ENCODE measurements around the gene TSPAN31. TPM values are rescaled to one million over a fixed set of nuclear protein-coding genes. Genes with fewer than 3 reads are reported as not detected.

Gene TSPAN31
- total and polyA plus RNA-seq, 2 of the 8 experiments (the other 6 are each of a cell fraction or from before 2014, with no cell fraction given) = 15.8 to 31.4 TPM

DNA sequence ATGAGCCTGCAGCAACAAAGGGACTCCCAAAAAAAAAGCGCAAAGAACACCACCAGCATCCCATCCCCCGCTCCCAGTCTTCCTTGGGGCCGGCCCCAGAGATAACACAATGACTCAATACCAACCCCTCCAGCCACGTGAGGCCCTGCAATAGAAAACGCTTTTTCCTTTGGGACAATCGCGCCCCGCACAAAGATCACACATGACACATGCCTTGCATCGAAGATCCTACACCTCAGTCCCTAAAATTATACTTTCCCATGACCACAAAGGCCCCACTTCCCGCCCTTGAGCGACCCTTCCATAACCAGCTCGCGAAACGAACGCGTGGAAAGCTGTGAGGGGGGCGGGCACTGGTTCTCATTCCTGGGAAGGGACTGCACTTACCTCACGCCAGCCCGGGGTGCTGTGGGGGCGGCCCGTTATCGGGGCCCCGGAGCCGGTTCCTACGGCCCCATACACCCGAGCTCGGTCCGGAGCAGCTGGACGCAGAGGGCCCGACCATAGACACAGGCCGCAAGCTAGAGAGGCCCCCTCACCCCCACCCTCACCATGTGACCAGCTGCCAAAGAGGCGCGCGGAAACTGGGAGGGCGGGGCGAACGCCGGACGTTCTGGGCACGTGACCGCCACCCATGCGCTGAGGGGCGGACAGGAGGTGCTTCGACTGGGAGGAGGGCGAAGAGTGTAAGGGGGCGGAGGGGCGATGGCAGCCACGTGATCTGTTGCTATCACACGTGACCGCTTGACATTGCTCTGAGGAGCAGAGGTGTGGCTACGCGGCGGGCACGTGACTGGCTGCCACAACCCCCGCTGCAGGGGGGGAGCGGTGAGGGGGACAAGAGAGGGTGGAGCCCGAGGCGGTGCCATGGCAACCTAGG, 7.2 kb downstream of the TSPAN31 start, which contains the start of gene CDK4 (continued):
- TF ChIP-seq, protein P1, sequence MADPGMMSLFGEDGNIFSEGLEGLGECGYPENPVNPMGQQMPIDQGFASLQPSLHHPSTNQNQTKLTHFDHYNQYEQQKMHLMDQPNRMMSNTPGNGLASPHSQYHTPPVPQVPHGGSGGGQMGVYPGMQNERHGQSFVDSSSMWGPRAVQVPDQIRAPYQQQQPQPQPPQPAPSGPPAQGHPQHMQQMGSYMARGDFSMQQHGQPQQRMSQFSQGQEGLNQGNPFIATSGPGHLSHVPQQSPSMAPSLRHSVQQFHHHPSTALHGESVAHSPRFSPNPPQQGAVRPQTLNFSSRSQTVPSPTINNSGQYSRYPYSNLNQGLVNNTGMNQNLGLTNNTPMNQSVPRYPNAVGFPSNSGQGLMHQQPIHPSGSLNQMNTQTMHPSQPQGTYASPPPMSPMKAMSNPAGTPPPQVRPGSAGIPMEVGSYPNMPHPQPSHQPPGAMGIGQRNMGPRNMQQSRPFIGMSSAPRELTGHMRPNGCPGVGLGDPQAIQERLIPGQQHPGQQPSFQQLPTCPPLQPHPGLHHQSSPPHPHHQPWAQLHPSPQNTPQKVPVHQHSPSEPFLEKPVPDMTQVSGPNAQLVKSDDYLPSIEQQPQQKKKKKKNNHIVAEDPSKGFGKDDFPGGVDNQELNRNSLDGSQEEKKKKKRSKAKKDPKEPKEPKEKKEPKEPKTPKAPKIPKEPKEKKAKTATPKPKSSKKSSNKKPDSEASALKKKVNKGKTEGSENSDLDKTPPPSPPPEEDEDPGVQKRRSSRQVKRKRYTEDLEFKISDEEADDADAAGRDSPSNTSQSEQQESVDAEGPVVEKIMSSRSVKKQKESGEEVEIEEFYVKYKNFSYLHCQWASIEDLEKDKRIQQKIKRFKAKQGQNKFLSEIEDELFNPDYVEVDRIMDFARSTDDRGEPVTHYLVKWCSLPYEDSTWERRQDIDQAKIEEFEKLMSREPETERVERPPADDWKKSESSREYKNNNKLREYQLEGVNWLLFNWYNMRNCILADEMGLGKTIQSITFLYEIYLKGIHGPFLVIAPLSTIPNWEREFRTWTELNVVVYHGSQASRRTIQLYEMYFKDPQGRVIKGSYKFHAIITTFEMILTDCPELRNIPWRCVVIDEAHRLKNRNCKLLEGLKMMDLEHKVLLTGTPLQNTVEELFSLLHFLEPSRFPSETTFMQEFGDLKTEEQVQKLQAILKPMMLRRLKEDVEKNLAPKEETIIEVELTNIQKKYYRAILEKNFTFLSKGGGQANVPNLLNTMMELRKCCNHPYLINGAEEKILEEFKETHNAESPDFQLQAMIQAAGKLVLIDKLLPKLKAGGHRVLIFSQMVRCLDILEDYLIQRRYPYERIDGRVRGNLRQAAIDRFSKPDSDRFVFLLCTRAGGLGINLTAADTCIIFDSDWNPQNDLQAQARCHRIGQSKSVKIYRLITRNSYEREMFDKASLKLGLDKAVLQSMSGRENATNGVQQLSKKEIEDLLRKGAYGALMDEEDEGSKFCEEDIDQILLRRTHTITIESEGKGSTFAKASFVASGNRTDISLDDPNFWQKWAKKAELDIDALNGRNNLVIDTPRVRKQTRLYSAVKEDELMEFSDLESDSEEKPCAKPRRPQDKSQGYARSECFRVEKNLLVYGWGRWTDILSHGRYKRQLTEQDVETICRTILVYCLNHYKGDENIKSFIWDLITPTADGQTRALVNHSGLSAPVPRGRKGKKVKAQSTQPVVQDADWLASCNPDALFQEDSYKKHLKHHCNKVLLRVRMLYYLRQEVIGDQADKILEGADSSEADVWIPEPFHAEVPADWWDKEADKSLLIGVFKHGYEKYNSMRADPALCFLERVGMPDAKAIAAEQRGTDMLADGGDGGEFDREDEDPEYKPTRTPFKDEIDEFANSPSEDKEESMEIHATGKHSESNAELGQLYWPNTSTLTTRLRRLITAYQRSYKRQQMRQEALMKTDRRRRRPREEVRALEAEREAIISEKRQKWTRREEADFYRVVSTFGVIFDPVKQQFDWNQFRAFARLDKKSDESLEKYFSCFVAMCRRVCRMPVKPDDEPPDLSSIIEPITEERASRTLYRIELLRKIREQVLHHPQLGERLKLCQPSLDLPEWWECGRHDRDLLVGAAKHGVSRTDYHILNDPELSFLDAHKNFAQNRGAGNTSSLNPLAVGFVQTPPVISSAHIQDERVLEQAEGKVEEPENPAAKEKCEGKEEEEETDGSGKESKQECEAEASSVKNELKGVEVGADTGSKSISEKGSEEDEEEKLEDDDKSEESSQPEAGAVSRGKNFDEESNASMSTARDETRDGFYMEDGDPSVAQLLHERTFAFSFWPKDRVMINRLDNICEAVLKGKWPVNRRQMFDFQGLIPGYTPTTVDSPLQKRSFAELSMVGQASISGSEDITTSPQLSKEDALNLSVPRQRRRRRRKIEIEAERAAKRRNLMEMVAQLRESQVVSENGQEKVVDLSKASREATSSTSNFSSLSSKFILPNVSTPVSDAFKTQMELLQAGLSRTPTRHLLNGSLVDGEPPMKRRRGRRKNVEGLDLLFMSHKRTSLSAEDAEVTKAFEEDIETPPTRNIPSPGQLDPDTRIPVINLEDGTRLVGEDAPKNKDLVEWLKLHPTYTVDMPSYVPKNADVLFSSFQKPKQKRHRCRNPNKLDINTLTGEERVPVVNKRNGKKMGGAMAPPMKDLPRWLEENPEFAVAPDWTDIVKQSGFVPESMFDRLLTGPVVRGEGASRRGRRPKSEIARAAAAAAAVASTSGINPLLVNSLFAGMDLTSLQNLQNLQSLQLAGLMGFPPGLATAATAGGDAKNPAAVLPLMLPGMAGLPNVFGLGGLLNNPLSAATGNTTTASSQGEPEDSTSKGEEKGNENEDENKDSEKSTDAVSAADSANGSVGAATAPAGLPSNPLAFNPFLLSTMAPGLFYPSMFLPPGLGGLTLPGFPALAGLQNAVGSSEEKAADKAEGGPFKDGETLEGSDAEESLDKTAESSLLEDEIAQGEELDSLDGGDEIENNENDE (IDR thresholded peaks at IDR 0.05; ENCODE audit: insufficient replicate concordance, low read length) = no peak
- TF ChIP-seq, protein P2, sequence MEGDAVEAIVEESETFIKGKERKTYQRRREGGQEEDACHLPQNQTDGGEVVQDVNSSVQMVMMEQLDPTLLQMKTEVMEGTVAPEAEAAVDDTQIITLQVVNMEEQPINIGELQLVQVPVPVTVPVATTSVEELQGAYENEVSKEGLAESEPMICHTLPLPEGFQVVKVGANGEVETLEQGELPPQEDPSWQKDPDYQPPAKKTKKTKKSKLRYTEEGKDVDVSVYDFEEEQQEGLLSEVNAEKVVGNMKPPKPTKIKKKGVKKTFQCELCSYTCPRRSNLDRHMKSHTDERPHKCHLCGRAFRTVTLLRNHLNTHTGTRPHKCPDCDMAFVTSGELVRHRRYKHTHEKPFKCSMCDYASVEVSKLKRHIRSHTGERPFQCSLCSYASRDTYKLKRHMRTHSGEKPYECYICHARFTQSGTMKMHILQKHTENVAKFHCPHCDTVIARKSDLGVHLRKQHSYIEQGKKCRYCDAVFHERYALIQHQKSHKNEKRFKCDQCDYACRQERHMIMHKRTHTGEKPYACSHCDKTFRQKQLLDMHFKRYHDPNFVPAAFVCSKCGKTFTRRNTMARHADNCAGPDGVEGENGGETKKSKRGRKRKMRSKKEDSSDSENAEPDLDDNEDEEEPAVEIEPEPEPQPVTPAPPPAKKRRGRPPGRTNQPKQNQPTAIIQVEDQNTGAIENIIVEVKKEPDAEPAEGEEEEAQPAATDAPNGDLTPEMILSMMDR (IDR thresholded peaks at IDR 0.05; ENCODE audit: control extremely low read depth in 1 of 3, insufficient read depth in 1 of 3, low read depth in 1 of 3, low read length in 3 of 3) = no peak
- TF ChIP-seq ASH2L (IDR thresholded peaks at IDR 0.05; ENCODE audit: low read length) (no peak), CHD1 (IDR thresholded peaks at IDR 0.05; ENCODE audit: low read depth, low read length) (0 out of 2 replicates have a peak, but pooled peaks have one; percentile 54), TAF1 (IDR thresholded peaks at IDR 0.05; ENCODE audit: low read depth, low read length) (peak; percentile 86), TEAD4 (IDR thresholded peaks at IDR 0.05; ENCODE audit: low read depth, low read length) (no peak), FOSL1 (IDR thresholded peaks at IDR 0.05; ENCODE audit: insufficient read depth, low read depth, low read length) (no peak)

All from H1 (cell line).